ENCODE data around the gene ABL2. TPM values are rescaled to one million over a fixed set of nuclear protein-coding genes. Genes with fewer than 3 reads are reported as not detected.
"Not testable (repeated sequence)": the region's sequence is repeated elsewhere in the genome, so short reads cannot be mapped to it uniquely, and the experiment has no call there.

Gene ABL2
- total RNA-seq, 2 donors from 2014 or later: 9.2 to 9.4 TPM

- no peak for DNase-seq (ENCODE audit: low spot score in 2 of 2)
- Mint-ChIP-seq H3K27ac (no peak overlapping the region), H3K36me3 (no peaks in the 10 kb centered on the region), H3K9me3 (peaks cover 0 to 4% of the 10 kb centered on the region in 2 donors)
- ATAC-seq: no peak
These were observed 72.8 kb downstream of the ABL2 start for GRCh38 chr1:179156708-179157107.

DNA sequence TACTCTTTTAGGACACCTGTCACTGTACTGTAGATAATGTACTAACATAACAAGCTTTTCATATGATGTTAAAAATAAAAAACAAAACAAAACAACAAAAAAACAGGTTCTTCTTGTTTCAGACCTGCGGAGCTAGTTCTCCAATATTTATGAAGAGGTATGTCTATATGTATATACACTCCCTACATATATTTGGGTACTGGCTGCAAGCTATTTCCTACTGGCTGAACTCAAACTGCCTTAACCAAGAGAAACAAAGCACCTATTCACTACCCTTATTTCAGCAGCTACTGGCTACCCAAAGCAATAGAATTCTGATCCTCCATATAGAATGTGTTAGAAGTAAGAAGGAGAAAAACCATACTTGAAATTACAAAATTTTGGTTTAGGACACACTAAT, 73.5 kb downstream of the ABL2 start:
- H3K27ac Mint-ChIP-seq: no peak overlapping the region
- DNase-seq (ENCODE audit: low spot score in 2 of 2) (no peak), ATAC-seq (no peak)
- H3K9me3 Mint-ChIP-seq: peaks cover 0 to 4% of the 10 kb centered on the region in 2 donors
- H3K36me3 Mint-ChIP-seq: peaks cover 0 to 2% of the 10 kb centered on the region in 2 donors

DNA sequence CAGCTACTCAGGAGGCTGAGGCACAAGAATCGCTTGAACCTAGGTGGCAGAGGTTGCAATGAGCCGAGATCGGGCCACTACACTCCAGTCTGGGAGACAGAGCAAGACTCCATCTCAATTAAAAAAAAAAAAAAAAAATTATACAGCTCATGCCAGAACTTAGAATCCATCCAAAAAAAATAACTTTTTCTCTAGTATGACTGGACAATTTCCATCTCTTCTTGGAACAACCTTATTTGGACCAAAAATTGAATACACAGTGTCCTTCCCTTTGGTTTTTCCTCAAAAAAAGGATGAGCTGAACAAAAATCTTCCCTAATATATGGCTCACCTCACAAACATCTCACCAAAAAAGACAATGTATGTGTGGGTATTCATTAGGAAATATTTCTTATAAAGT, 73.9 kb downstream of the ABL2 start:
- Mint-ChIP-seq H3K36me3 (peaks cover 0 to 6% of the 10 kb centered on the region in 2 donors), H3K9me3 (peaks cover 0 to 4% of the 10 kb centered on the region in 2 donors), H3K27ac (no peak overlapping the region)
- no peak for DNase-seq (ENCODE audit: low spot score in 2 of 2)
- no peak for ATAC-seq

GRCh38 chr1:179154437-179154836, 75.0 kb downstream of the ABL2 start:
- ATAC-seq: no peak
- DNase-seq (ENCODE audit: low spot score in 2 of 2): no peak
- Mint-ChIP-seq H3K9me3 (peaks cover 3 to 4% of the 10 kb centered on the region in 2 donors), H3K27ac (no peak overlapping the region), H3K36me3 (peaks cover 0 to 13% of the 10 kb centered on the region in 2 donors)

- no peak overlapping the region for H3K27ac Mint-ChIP-seq
These were observed 76.3 kb downstream of the ABL2 start for GRCh38 chr1:179153217-179153616.

DNA sequence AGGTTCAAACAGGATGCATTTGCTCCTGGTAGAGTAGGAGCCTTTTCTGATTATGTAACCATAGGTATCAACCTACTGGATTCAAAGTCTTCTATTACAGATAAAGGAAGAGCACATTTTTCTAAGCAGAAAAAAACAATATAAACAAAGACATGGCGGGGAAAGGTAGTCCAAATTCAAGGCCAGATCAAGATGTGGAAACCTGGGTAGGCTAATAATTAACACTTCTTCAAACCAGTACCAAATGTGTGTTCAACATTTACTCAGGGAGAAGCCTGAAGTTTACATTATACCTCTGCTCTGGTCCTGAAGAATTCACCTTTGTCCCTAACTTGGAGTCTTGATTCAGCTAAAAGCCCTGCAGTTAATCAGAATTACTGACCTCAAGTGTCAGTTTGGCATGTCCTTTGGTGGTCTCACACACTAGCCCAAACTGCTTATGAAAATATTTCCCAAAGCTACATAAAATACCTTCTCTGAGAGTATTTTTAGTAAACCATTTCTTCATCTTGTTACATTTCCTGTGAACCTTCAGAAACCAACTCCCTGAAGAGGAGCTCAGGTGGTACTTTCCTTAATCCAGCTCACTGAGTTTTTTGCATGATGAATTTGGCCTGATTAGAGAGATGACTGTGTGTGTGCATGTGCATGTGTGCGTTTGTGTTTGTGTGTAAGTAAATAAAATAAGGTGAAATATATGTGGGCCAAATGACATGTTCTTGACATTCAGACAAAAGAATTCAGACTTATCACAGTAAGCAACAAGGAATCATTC, 77.4 kb downstream of the ABL2 start:
- Mint-ChIP-seq H3K9me3 (peaks cover 3 to 4% of the 10 kb centered on the region in 2 donors), H3K27ac (no peak overlapping the region), H3K36me3 (peaks cover 0 to 13% of the 10 kb centered on the region in 2 donors)
- ATAC-seq (no peak), DNase-seq (ENCODE audit: low spot score in 2 of 2) (no peak)

More at GRCh38 chr1:179153217-179153616, 76.3 kb downstream of the ABL2 start:
- DNase-seq (ENCODE audit: low spot score in 2 of 2) (no peak), ATAC-seq (no peak)
- Mint-ChIP-seq H3K36me3 (peaks cover 0 to 13% of the 10 kb centered on the region in 2 donors), H3K9me3 (peaks cover 3 to 4% of the 10 kb centered on the region in 2 donors)

GRCh38 chr1:179146911-179147310, 82.6 kb downstream of the ABL2 start:
- peaks cover 0 to 19% of the 10 kb centered on the region in 2 donors for H3K36me3 Mint-ChIP-seq
- DNase-seq (ENCODE audit: low spot score in 2 of 2) (no peak), ATAC-seq (no peak)
- H3K27ac Mint-ChIP-seq: no peak overlapping the region
- H3K9me3 Mint-ChIP-seq: peaks cover 0 to 3% of the 10 kb centered on the region in 2 donors

GRCh38 chr1:179146476-179146875, 83.0 kb downstream of the ABL2 start:
- DNase-seq (ENCODE audit: low spot score in 2 of 2): no peak
- H3K27ac Mint-ChIP-seq: no peak overlapping the region
- H3K36me3 Mint-ChIP-seq: peaks cover 0 to 19% of the 10 kb centered on the region in 2 donors
- H3K9me3 Mint-ChIP-seq: peaks cover 0 to 3% of the 10 kb centered on the region in 2 donors
- no peak for ATAC-seq

DNA sequence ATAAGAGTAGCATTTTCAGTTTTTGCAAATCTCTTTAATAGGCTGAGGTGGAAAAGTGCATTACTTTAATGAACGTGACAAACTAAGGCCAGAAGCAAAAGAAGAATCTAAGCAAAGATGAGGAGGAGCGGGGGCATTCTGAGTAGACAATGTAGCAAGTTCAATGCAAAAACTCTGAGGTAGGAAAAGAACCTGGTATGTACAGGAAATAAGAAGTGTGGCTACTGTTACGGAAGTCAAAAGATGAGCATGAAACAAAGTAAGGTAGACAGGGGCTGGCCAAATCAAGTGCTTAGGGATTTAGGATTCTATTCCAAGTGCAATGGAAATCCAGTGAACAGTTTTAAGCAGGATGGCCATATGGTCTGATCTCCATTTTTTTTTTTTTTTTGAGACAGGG, 84.0 kb downstream of the ABL2 start:
- DNase-seq (ENCODE audit: low spot score in 2 of 2) (no peak), ATAC-seq (no peak)
- H3K9me3 Mint-ChIP-seq: peaks cover 0 to 3% of the 10 kb centered on the region in 2 donors
- no peak overlapping the region for H3K27ac Mint-ChIP-seq
- H3K36me3 Mint-ChIP-seq: peaks cover 0 to 12% of the 10 kb centered on the region in 2 donors

GRCh38 chr1:179144626-179145025, 84.9 kb downstream of the ABL2 start:
- H3K27ac Mint-ChIP-seq: no peak overlapping the region
- peaks cover 0 to 6% of the 10 kb centered on the region in 2 donors for H3K36me3 Mint-ChIP-seq
- ATAC-seq (no peak), DNase-seq (ENCODE audit: low spot score in 2 of 2) (no peak)
- peaks cover 0 to 7% of the 10 kb centered on the region in 2 donors for H3K9me3 Mint-ChIP-seq

- DNase-seq (ENCODE audit: low spot score in 2 of 2): no peak
- peaks cover 0 to 7% of the 10 kb centered on the region in 2 donors for H3K9me3 Mint-ChIP-seq
- H3K27ac Mint-ChIP-seq: peak overlapping the region in 1 of 2 donors; percentile 74
- ATAC-seq: peak; percentile 37 to 67
- peaks cover 0 to 6% of the 10 kb centered on the region in 2 donors for H3K36me3 Mint-ChIP-seq
These were observed 86.2 kb downstream of the ABL2 start for GRCh38 chr1:179143322-179143721.

- DNase-seq (ENCODE audit: low spot score in 2 of 2) (peak in 1 of 2 donors; percentile 17), ATAC-seq (peak; percentile 30 to 49)
- Mint-ChIP-seq H3K27ac (peak overlapping the region in 1 of 2 donors; percentile 74), H3K36me3 (peaks cover 0 to 6% of the 10 kb centered on the region in 2 donors), H3K9me3 (peaks cover 0 to 7% of the 10 kb centered on the region in 2 donors)
These were observed 86.6 kb downstream of the ABL2 start for GRCh38 chr1:179142889-179143299.

DNA sequence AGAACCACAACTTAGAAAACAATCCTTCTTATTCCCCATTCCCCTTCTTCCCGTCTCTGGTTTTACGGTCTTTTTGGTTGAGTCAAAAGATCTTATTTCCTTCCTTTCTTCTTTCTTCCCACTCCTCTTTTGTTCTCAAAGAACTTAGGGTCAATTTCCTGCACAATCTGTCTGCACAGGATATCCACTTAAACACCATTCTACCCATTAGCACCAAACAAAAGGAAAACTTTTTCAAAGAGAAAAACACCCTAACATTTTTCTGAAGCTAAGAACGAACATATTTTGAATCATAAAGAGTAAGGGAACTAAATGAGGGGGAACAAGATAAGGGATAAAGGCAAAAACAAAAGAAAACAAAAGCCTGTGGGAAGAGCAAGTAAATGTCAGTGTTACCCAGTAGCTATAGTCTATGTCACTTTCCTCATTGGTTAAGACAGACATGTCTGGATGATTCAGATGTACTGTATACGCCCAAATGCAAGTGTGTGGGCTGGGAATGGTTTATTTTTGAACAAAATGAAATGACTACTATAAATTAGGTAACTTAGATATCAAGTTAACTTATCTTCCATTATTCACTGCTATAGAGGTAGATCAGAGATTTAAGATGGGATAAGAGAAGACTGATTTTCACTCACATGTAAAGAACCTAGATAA, 87.8 kb downstream of the ABL2 start:
- Mint-ChIP-seq H3K9me3 (peaks cover 0 to 7% of the 10 kb centered on the region in 2 donors), H3K27ac (peak overlapping the region; percentile 74 to 82), H3K36me3 (peaks cover 0 to 6% of the 10 kb centered on the region in 2 donors)
- ATAC-seq (peak; percentile 93 to 97), DNase-seq (ENCODE audit: low spot score in 2 of 2) (no peak)

DNA sequence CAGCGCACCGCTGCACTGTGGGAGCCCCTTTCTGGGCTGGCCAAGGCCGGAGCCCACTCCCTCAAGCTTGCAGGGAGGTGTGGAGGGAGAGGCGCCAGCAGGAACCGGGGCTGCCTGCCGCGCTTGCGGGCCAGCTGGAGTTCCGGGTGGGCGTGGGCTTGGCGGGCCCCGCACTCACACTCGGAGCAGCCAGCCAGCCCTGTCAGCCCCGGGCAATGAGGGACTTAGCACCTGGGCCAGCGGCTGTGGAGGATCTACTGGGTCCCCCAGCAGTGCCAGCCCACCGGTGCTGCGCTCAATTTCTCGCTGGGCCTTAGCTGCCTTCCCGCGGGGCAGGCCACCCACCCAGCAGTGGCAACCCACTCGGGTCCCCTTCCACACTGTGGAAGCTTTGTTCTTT, 90.7 kb downstream of the ABL2 start:
- not testable (repeated sequence) for H3K27ac Mint-ChIP-seq; H3K36me3 Mint-ChIP-seq; DNase-seq (ENCODE audit: low spot score in 2 of 2); ATAC-seq; H3K9me3 Mint-ChIP-seq

DNA sequence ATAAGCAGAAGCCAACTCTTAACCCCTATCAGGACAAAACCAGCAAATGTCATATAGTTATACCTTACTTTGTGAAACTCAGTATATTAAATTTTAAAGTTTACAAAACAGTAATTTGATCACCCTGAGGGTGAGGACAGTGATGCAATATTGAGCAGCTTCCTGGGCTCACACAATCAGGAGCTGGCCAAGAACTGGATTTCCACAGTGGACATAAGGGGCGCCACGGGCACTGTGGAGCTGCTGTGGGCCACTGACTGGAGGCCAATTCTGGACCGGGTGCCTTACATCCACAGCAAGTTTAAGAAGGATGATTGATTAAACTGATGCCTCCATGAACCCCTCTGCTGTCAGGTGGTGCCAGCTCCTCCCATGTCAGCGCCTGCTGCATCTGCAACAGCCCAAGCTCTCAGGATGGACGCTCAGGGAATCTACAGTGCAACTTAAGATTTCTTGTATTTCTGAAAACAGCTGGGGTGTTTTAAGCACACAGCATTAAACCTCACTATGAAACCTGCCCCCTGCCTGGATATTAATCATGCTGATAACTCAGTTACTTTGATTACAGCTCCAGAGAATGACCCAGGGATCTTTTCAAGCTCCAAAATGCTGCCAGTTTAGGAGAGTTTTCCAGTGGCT, 91.7 kb downstream of the ABL2 start:
- peaks cover 0 to 7% of the 10 kb centered on the region in 2 donors for H3K9me3 Mint-ChIP-seq

DNA sequence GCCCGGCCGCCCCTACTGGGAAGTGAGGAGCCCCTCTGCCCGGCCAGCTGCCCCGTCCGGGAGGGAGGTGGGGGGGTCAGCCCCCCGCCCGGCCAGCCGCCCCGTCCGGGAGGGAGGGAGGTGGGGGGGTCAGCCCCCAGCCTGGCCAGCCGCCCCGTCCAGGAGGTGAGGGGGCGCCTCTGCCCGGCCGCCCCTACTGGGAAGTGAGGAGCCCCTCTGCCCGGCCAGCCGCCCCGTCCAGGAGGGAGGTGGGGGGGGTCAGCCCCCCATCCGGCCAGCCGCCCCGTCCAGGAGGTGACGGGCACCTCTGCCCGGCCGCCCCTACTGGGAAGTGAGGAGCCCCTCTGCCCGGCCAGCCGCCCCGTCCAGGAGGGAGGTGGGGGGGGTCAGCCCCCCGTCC, 93.8 kb downstream of the ABL2 start:
- H3K36me3 Mint-ChIP-seq; H3K9me3 Mint-ChIP-seq; ATAC-seq; H3K27ac Mint-ChIP-seq; DNase-seq (ENCODE audit: low spot score in 2 of 2): not testable (repeated sequence)

More for the DNA sequence above, 91.7 kb downstream of the ABL2 start:
- Mint-ChIP-seq H3K27ac (no peak overlapping the region), H3K36me3 (no peaks in the 10 kb centered on the region)
- DNase-seq (ENCODE audit: low spot score in 2 of 2) (no peak), ATAC-seq (no peak)

DNA sequence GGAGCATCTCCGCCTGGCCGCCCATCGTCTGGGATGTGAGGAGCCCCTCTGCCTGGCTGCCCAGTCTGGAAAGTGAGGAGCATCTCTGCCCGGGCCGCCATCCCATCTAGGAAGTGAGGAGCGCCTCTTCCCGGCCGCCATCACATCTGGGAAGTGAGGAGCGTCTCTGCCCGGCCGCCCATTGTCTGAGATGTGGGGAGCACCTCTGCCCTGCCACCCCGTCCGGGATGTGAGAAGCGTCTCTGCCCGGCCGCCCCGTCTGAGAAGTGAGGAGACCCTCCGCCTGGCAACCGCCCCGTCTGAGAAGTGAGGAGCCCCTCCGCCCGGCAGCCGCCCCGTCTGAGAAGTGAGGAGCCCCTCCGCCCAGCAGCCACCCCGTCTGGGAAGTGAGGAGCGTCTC, 94.3 kb downstream of the ABL2 start:
- not testable (repeated sequence) for DNase-seq (ENCODE audit: low spot score in 2 of 2); ATAC-seq; H3K36me3 Mint-ChIP-seq; H3K9me3 Mint-ChIP-seq; H3K27ac Mint-ChIP-seq

Data from activated naive CD4-positive, alpha-beta T cell treated with anti-CD3 and anti-CD28 coated beads, Interleukin-2, amount 50 U/mL, for 72 hours (primary cell).